Fibroblast of lung (primary cell): ENCODE measurements around the gene WDR81.

ENCODE experiments used
- EZH2 ChIP-seq: IDR thresholded peaks from 2 replicates; pipeline ENCODE4 v1.5.1; 2012; ENCODE audit warnings: low read length, control low read depth, mild to moderate bottlenecking; ENCODE audit errors: missing control alignments
- TF ChIP-seq, protein P1 (sequence below), 2 donors: IDR thresholded peaks in 1 of 2; conservative IDR thresholded peaks in 1 of 2; 1 replicate in 1 of 2; 2 replicates in 1 of 2; pipeline ENCODE4 v1.5.1; 2011 to 2012; ENCODE audit warnings: low read length in 2 of 2, control low read depth in 1 of 2, inconsistent platforms in 1 of 2, low read depth in 1 of 2, mild to moderate bottlenecking in 1 of 2

DNA sequence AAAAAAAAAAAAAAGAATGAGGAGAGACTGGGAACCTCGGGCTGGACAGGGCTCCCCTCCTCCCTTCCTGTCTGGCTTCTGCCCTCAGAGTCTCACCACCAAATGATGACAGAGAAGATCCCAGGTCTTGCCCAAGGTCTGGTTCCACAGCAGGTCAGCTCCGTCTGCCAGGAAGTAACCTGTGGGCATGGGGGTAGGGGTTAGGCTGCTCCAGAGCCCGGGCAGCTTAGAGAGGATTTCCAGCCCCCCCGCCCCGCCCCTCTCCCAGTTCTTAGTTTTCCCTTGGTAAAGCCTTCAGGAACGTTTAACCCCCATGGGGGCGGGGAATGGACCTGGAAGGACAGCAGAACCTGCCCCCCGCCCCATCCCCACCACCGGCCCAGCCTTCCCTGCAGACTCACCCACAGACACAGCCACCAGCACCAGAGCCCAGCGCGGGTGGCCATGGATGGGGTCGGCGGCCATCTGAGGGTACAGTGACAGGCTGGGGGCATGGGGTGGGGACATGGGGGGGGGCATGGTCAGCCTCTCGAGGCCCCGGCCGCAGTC lies 15.0 kb upstream of the WDR81 start:
- TF ChIP-seq EZH2 = no peak
- TF ChIP-seq, protein P1, sequence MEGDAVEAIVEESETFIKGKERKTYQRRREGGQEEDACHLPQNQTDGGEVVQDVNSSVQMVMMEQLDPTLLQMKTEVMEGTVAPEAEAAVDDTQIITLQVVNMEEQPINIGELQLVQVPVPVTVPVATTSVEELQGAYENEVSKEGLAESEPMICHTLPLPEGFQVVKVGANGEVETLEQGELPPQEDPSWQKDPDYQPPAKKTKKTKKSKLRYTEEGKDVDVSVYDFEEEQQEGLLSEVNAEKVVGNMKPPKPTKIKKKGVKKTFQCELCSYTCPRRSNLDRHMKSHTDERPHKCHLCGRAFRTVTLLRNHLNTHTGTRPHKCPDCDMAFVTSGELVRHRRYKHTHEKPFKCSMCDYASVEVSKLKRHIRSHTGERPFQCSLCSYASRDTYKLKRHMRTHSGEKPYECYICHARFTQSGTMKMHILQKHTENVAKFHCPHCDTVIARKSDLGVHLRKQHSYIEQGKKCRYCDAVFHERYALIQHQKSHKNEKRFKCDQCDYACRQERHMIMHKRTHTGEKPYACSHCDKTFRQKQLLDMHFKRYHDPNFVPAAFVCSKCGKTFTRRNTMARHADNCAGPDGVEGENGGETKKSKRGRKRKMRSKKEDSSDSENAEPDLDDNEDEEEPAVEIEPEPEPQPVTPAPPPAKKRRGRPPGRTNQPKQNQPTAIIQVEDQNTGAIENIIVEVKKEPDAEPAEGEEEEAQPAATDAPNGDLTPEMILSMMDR (conservative IDR thresholded peaks at IDR 0.05 in 1 of 2, IDR thresholded peaks at IDR 0.05 in 1 of 2; ENCODE audit: low read depth in 1 of 2, low read length in 2 of 2) = no peak
